ENCODE measurements around the gene YWHAH. TPM values are rescaled to one million over a fixed set of nuclear protein-coding genes. Genes with fewer than 3 reads are reported as not detected.
A peak's percentile ranks its signal among the peaks of the same experiment; 100 is the strongest.

YWHAH gene
- total RNA-seq, 1 donor from 2014 or later, result 285 TPM

- Mint-ChIP-seq H3K27me3 (ENCODE audit: unreplicated experiment) (peaks cover 3% of the 10 kb centered on the region), H3K36me3 (ENCODE audit: low read depth, unreplicated experiment) (peaks cover 51% of the 10 kb centered on the region), H3K9me3 (ENCODE audit: unreplicated experiment) (no peaks in the 10 kb centered on the region), H3K4me3 (ENCODE audit: unreplicated experiment) (peak overlapping the region; percentile 61), H3K27ac (ENCODE audit: unreplicated experiment) (peak overlapping the region; percentile 92), H3K4me1 (ENCODE audit: unreplicated experiment) (peaks cover 38% of the 10 kb centered on the region)
- TF ChIP-seq, protein P1, sequence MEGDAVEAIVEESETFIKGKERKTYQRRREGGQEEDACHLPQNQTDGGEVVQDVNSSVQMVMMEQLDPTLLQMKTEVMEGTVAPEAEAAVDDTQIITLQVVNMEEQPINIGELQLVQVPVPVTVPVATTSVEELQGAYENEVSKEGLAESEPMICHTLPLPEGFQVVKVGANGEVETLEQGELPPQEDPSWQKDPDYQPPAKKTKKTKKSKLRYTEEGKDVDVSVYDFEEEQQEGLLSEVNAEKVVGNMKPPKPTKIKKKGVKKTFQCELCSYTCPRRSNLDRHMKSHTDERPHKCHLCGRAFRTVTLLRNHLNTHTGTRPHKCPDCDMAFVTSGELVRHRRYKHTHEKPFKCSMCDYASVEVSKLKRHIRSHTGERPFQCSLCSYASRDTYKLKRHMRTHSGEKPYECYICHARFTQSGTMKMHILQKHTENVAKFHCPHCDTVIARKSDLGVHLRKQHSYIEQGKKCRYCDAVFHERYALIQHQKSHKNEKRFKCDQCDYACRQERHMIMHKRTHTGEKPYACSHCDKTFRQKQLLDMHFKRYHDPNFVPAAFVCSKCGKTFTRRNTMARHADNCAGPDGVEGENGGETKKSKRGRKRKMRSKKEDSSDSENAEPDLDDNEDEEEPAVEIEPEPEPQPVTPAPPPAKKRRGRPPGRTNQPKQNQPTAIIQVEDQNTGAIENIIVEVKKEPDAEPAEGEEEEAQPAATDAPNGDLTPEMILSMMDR (IDR thresholded peaks at IDR 0.05; ENCODE audit: unreplicated experiment), result no peak
- DNase-seq (ENCODE audit: low spot score), result no peak
Observed at GRCh38 chr22:31954535-31955523, 10.5 kb downstream of the YWHAH start.

- Mint-ChIP-seq H3K27ac (ENCODE audit: unreplicated experiment) (no peak overlapping the region), H3K4me1 (ENCODE audit: unreplicated experiment) (peaks cover 33% of the 10 kb centered on the region), H3K36me3 (ENCODE audit: low read depth, unreplicated experiment) (peaks cover 46% of the 10 kb centered on the region), H3K4me3 (ENCODE audit: unreplicated experiment) (no peak overlapping the region), H3K27me3 (ENCODE audit: unreplicated experiment) (no peaks in the 10 kb centered on the region), H3K9me3 (ENCODE audit: unreplicated experiment) (no peaks in the 10 kb centered on the region)
- no peak for DNase-seq (ENCODE audit: low spot score)
- TF ChIP-seq, protein P1 (IDR thresholded peaks at IDR 0.05; ENCODE audit: unreplicated experiment), result no peak
Observed at GRCh38 chr22:31956360-31956759, 12.0 kb downstream of the YWHAH start.

GRCh38 chr22:31957970-31958594, 13.7 kb downstream of the YWHAH start:
- Mint-ChIP-seq H3K9me3 (ENCODE audit: unreplicated experiment) (no peaks in the 10 kb centered on the region), H3K36me3 (ENCODE audit: low read depth, unreplicated experiment) (peaks cover 41% of the 10 kb centered on the region), H3K4me3 (ENCODE audit: unreplicated experiment) (no peak overlapping the region), H3K27me3 (ENCODE audit: unreplicated experiment) (no peaks in the 10 kb centered on the region), H3K4me1 (ENCODE audit: unreplicated experiment) (peaks cover 29% of the 10 kb centered on the region), H3K27ac (ENCODE audit: unreplicated experiment) (peak overlapping the region; percentile 87)
- no peak for DNase-seq (ENCODE audit: low spot score)
- TF ChIP-seq, protein P1 (IDR thresholded peaks at IDR 0.05; ENCODE audit: unreplicated experiment), result no peak

DNA sequence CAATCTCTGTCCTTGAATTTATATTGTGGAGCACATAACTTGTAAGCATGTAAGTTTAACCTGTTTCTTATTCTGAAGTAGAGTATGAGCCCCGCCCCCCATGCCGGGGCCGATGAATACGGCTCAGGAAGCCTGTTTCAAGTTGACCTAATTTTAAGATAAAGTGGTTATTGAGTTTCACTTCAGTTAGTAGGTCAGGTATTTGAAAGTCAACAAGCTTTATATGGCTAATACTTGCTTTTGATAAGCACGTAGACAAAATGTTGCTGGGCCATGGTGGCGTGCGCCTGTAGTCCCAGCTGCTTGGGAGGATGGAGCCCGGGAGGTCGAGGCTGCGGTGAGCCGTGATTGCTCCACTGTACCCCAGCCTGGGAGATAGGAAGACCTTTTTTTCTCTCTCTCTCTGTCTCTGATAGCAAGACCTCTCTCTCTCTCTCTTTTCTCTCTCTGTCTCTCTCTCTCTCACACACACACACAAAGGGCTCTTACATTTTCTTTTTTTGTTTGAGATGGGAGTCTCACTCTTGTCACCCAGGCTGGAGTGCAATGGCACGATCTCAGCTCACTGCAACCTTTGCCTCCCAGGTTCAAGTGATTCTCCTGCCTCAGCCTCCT, 14.4 kb downstream of the YWHAH start:
- H3K27ac Mint-ChIP-seq (ENCODE audit: unreplicated experiment), result peak overlapping the region; percentile 87
- peaks cover 24% of the 10 kb centered on the region for H3K4me1 Mint-ChIP-seq (ENCODE audit: unreplicated experiment)
- DNase-seq (ENCODE audit: low spot score), result no peak
- H3K27me3 Mint-ChIP-seq (ENCODE audit: unreplicated experiment), result no peaks in the 10 kb centered on the region
- H3K36me3 Mint-ChIP-seq (ENCODE audit: low read depth, unreplicated experiment), result peaks cover 36% of the 10 kb centered on the region
- TF ChIP-seq, protein P1 (IDR thresholded peaks at IDR 0.05; ENCODE audit: unreplicated experiment), result no peak
- peak overlapping the region; percentile 71 for H3K4me3 Mint-ChIP-seq (ENCODE audit: unreplicated experiment)
- no peaks in the 10 kb centered on the region for H3K9me3 Mint-ChIP-seq (ENCODE audit: unreplicated experiment)
